ENCODE data around the gene SULF2. TPM values are rescaled to one million over a fixed set of nuclear protein-coding genes. Genes with fewer than 3 reads are reported as not detected.

Gene SULF2
- total and polyA plus RNA-seq, 2 donors (not counting 1 experiment from before 2014, with no cell fraction given) = 1.2 to 1.7 TPM

- ChIA-PET CTCF (no interaction called here), POLR2A (no interaction called here)
- Histone ChIP-seq H3K4me1 (ENCODE audit: control insufficient read depth in 2 of 2, insufficient read depth in 2 of 2, low read length in 2 of 2) (no peaks in the 10 kb centered on the region), H3K4me2 (replicated peaks; ENCODE audit: low read depth, low read length, poor library complexity, severe bottlenecking) (no peak overlapping the region), H4K20me1 (ENCODE audit: control insufficient read depth, insufficient read depth, low read length, poor library complexity, severe bottlenecking) (no peaks in the 10 kb centered on the region), H3K79me2 (ENCODE audit: control insufficient read depth, insufficient read depth, low read length) (no peaks in the 10 kb centered on the region), H3K36me3 (replicated peaks in 1 of 2; ENCODE audit: control extremely low read depth in 1 of 2, control insufficient read depth in 1 of 2, extremely low read depth in 1 of 2, insufficient read depth in 2 of 2, low read length in 1 of 2) (no peaks in the 10 kb centered on the region), H2AFZ (ENCODE audit: insufficient read depth, low read depth, low read length, poor library complexity, severe bottlenecking) (no peak overlapping the region), H3K27ac (ENCODE audit: low read length in 2 of 2) (no peak overlapping the region), H3K4me3 (ENCODE audit: control extremely low read depth in 1 of 5, extremely low read depth in 1 of 5, insufficient read depth in 1 of 5, low read depth in 2 of 5, low read length in 4 of 5) (no peak overlapping the region), H3K9ac (ENCODE audit: low read length) (no peak overlapping the region), H3K27me3 (replicated peaks in 1 of 4; ENCODE audit: control extremely low read depth in 1 of 4, control insufficient read depth in 3 of 4, insufficient read depth in 4 of 4, low read length in 3 of 4) (peaks cover 0 to 2% (median 0%) of the 10 kb centered on the region in 4 experiments), H3K9me3 (ENCODE audit: control extremely low read depth in 1 of 3, control insufficient read depth in 2 of 3, insufficient read depth in 1 of 3, low read length in 2 of 3) (peaks cover 0 to 13% (median 0%) of the 10 kb centered on the region in 3 donors)
- DNase-seq = no peak
- Mint-ChIP-seq H3K4me3 (no peak overlapping the region), H3K4me1 (no peaks in the 10 kb centered on the region), H3K27me3 (peaks cover 19% of the 10 kb centered on the region), H3K27ac (no peak overlapping the region), H3K9me3 (ENCODE audit: insufficient read depth) (no peaks in the 10 kb centered on the region)
- TF ChIP-seq CTCF (IDR thresholded peaks at IDR 0.05) (no peak), EZH2 (IDR thresholded peaks at IDR 0.05; ENCODE audit: borderline replicate concordance, insufficient read depth, low read depth, low read length, poor library complexity, severe bottlenecking) (no peak)
- ATAC-seq (ENCODE audit: low read depth) = no peak
- WGBS (ENCODE audit: insufficient coverage) = 90% methylated on average over 13 of the region's 16 CpGs
- intact Hi-C loops (cut with micrococcal nuclease) = no loop called here
Observed at GRCh38 chr20:47768016-47768824, 17.1 kb downstream of the SULF2 start.
